ENCODE data around the gene NRDE2. TPM values are rescaled to one million over a fixed set of nuclear protein-coding genes. Genes with fewer than 3 reads are reported as not detected.

NRDE2 gene
- total RNA-seq, 4 donors from 2014 or later: 18.6 to 26.9 (median 21.0) TPM

GRCh38 chr14:90287791-90288190 is 44.0 kb downstream of the NRDE2 start:
- Histone ChIP-seq H3K4me1 (no peaks in the 10 kb centered on the region), H3K36me3 (peaks cover 0 to 53% (median 18%) of the 10 kb centered on the region in 4 donors), H3K4me3 (no peak overlapping the region), H3K27ac (no peak overlapping the region), H3K9me3 (no peaks in the 10 kb centered on the region), H3K27me3 (no peaks in the 10 kb centered on the region)
- no peak for DNase-seq
- intact Hi-C loops (cut with DNase I; ENCODE audit: low total_unique reads): no loop called here
- TF ChIP-seq EP300 (IDR thresholded peaks at IDR 0.05; ENCODE audit: low read depth) (no peak), CTCF (IDR thresholded peaks at IDR 0.05) (no peak), POLR2AphosphoS5 (IDR thresholded peaks at IDR 0.05) (no peak), POLR2A (IDR thresholded peaks at IDR 0.05) (no peak)
- WGBS, 2 donors (ENCODE audit: low coverage in 1 of 2): 73 to 84% methylated on average over 5 to 14 of the region's 14 CpGs
- in situ Hi-C loops (cut with MboI; ENCODE audit: low pct_ligation_motif_present in 1 of 4, low pct_unique_long_range_greater_than_20kb in 1 of 4, low sequenced_read_pairs in 3 of 4): no loop called here

- H3K27me3 ChIP-seq: no peaks in the 10 kb centered on the region
- in situ Hi-C loops (cut with MboI; ENCODE audit: low pct_ligation_motif_present in 1 of 4, low pct_unique_long_range_greater_than_20kb in 1 of 4, low sequenced_read_pairs in 3 of 4) (no loop called here), intact Hi-C loops (cut with DNase I; ENCODE audit: low total_unique reads) (no loop called here)
- no peak for DNase-seq
- TF ChIP-seq POLR2AphosphoS5 (IDR thresholded peaks at IDR 0.05) (no peak), POLR2A (IDR thresholded peaks at IDR 0.05) (no peak), EP300 (IDR thresholded peaks at IDR 0.05; ENCODE audit: low read depth) (no peak), CTCF (IDR thresholded peaks at IDR 0.05) (no peak)
- no peaks in the 10 kb centered on the region for H3K4me1 ChIP-seq
- H3K9me3 ChIP-seq: no peaks in the 10 kb centered on the region
- no peak overlapping the region for H3K27ac ChIP-seq
- H3K36me3 ChIP-seq: peaks cover 0 to 36% (median 7%) of the 10 kb centered on the region in 4 donors
- H3K4me3 ChIP-seq: no peak overlapping the region
These were observed 50.0 kb downstream of the NRDE2 start for GRCh38 chr14:90281756-90282155.

- TF ChIP-seq POLR2AphosphoS5 (IDR thresholded peaks at IDR 0.05) (no peak), CTCF (IDR thresholded peaks at IDR 0.05) (no peak), EP300 (IDR thresholded peaks at IDR 0.05; ENCODE audit: low read depth) (no peak), POLR2A (IDR thresholded peaks at IDR 0.05) (no peak)
- no peaks in the 10 kb centered on the region for H3K27me3 ChIP-seq
- DNase-seq: no peak
- H3K27ac ChIP-seq: no peak overlapping the region
- in situ Hi-C loops (cut with MboI; ENCODE audit: low pct_ligation_motif_present in 1 of 4, low pct_unique_long_range_greater_than_20kb in 1 of 4, low sequenced_read_pairs in 3 of 4) (no loop called here), intact Hi-C loops (cut with DNase I; ENCODE audit: low total_unique reads) (no loop called here)
- WGBS, 2 donors (ENCODE audit: low coverage in 1 of 2): 90 to 92% methylated on average over 6 to 8 of the region's 8 CpGs
- H3K36me3 ChIP-seq: peaks cover 0 to 36% (median 7%) of the 10 kb centered on the region in 4 donors
- no peaks in the 10 kb centered on the region for H3K4me1 ChIP-seq
- H3K4me3 ChIP-seq: no peak overlapping the region
- no peaks in the 10 kb centered on the region for H3K9me3 ChIP-seq
These were observed 50.5 kb downstream of the NRDE2 start for GRCh38 chr14:90281261-90281660.

- Histone ChIP-seq H3K9me3 (no peaks in the 10 kb centered on the region), H3K4me1 (no peaks in the 10 kb centered on the region), H3K36me3 (peaks cover 0 to 32% (median 7%) of the 10 kb centered on the region in 4 donors), H3K4me3 (no peak overlapping the region), H3K27me3 (no peaks in the 10 kb centered on the region), H3K27ac (no peak overlapping the region)
- intact Hi-C loops (cut with DNase I; ENCODE audit: low total_unique reads) (no loop called here), in situ Hi-C loops (cut with MboI; ENCODE audit: low pct_ligation_motif_present in 1 of 4, low pct_unique_long_range_greater_than_20kb in 1 of 4, low sequenced_read_pairs in 3 of 4) (no loop called here)
- 82 to 98% methylated on average over 2 to 7 of the region's 7 CpGs for WGBS, 2 donors (ENCODE audit: low coverage in 1 of 2)
- no peak for DNase-seq
- TF ChIP-seq CTCF (IDR thresholded peaks at IDR 0.05): no peak
- no peak for TF ChIP-seq POLR2A (IDR thresholded peaks at IDR 0.05)
- no peak for TF ChIP-seq EP300 (IDR thresholded peaks at IDR 0.05; ENCODE audit: low read depth)
- no peak for TF ChIP-seq POLR2AphosphoS5 (IDR thresholded peaks at IDR 0.05)
These were observed 51.6 kb downstream of the NRDE2 start for GRCh38 chr14:90280096-90280495.

Data from transverse colon (tissue), 4 donors.